Kasumi-1 (cell line): ENCODE results near the gene GNB2.

Experiments
- DNase-seq, 2 experiments: peaks; one replicate each; lab custom pipeline; 2025; lab: John Stamatoyannopoulos, UW

Gene GNB2

DNA sequence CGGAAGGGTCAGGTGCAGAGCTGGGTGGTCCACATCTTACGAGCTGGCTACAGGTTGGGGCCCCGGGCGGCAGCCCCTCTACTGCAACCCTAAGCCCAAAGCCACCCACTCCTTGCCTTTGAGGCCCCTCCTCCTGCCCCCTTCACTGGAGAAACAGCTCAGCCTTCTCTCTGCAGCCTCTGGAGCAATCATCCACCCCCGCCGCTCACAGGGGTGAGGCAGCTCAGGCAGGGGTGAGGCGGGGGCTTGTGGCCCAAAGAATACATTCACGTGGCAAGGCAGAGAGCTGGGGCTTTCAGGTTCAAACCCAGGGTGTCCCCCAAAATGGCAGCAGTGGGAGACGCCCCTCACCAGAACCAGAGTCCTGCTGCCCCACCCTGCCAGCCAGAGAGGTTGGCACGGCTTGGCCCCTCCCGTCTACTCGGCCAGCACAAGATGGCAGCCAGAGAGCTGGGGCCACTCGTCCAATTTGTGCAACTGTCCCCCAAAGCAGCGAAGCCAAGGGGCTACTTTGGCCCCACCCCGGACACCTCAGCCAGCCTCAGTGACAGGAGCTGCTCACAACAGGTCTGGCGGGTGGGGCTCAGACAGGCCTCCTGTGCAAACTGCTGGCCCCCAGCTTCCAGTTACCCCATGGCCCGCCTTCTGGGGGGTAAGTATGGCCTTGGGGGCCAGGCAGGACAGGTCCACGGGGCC lies 7.2 kb downstream of the GNB2 start:
- no peak for DNase-seq

- DNase-seq, result no peak
Measured at GRCh38 chr7:100681491-100682227, 8.1 kb downstream of the GNB2 start.

- DNase-seq, result no peak
Measured at GRCh38 chr7:100682228-100682741, 8.7 kb downstream of the GNB2 start.

DNA sequence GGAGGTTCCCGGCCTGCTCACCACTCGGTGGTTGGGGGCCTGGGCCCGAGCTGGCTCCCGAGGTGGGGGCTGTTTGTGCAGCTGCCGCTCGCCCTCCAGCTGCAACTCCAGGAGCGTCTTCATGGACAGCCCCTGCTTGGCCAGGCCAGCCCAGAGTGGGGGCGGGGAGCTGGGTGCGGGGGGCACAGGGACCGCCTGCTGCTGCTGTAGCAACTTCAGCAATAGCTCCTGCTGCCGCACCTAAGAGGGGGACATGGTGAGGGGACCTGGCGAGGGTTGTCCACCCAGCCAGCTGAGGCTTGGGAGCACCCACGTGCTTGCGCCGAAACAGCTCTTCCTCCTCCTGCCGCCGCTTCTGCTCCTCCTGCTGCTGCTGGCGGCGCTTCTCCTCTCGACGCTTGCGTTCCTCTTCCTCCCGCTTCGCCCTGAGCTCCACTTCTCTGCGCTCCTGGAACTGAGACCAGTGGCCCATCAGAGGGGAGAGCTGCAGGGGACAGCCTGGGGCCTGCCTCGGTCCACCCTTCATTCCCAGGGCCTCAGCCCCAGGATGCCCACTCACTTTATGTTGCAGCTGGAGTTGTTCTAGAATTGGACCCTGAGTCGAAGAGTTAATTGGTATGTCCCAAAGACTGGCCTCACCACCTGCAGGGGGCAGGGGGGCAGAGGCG lies 9.6 kb downstream of the GNB2 start:
- DNase-seq, result no peak

DNA sequence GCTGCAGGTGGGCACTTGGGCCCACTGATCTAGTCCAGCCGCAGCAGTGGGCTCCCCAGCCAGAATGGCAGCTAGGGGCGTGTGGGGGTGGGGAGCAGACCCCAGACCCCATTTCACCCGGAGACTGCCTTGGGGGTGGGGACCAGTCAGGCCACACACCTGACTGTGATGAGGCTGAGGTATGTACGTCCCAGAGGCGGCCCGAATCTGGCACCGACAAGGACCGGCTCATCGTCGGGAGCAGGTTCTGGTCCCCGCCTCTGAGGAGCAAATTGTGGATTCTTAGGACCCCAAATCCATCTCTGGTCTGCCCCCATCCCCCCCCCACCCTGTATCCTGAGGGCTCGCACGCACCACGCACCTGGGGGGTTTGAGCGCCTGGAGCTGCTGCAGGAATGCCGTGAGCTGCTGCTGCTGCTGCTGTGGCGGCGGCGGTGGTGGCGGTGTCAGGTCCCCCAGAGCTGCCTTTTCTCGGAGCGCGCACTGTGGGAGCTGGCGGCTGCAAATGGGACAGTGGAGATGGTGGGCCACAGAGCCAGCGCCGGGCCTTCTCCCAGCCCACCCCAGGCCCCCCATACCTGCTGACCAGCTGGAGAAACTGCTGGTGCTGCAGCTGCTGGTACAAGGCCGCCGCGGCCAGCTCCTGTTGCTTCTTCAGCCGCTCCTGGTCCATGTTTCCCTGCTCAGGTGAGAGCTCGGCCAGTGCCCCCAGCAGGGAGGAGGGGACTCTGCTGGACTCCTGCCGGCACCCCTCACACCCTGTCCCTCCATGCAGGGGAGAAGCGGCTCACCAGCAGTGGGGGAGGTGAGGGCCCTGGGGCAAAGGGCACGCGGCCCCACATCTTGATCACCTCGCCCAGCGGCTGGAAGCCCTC lies 10.4 kb downstream of the GNB2 start:
- DNase-seq, result no peak

DNA sequence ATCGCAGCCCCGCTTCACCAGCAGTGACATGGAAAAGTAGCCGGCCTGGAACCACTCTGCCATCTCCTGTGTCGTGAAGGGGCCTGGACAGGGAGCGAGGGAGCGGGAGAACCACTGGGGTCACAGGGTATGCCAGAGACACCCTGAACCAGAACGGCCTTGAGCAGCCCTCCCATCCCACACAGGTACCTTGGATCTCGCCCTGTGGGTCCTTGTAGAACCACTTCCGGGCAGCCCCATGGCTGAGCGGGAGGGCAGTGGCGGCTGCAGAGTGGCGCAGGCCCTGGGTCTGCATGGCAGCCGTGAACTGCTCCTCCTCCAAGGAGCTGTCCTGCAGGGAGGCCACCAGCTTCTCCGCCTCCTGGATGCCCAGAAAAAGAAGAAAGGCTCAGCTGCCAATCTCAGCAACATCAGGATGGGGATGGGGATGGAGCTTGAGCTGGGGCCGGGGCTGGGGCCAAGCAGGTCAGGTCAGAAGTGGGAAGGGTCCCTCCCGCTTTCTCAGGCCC lies 11.0 kb downstream of the GNB2 start:
- DNase-seq, result no peak

GRCh38 chr7:100685049-100685605 lies 11.6 kb downstream of the GNB2 start:
- DNase-seq, result no peak

DNA sequence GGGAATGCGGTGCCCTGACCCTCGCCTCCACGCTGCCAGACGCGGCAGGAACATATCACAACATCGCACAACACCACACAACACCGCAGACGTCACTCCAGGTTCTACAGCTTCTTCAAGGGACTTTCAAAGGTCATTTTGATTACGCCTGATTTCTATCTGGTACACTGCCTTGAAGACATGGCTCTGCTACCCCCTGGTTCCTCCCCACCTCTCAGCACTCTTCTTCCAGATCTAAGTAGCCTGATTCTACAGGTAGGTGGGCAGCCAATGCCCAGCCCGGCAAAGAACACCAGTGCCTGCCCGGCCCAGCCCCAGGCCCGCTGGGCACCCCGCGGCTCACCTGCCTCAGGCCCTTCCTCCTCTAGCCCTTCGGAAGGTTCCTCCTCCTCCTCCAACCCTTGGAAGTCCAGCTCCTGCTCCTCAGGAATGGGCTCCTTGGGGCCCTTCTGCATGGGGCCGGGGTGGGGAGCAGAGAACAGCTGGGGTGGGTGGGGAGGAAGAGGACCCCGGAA lies 12.1 kb downstream of the GNB2 start:
- no peak for DNase-seq

DNA sequence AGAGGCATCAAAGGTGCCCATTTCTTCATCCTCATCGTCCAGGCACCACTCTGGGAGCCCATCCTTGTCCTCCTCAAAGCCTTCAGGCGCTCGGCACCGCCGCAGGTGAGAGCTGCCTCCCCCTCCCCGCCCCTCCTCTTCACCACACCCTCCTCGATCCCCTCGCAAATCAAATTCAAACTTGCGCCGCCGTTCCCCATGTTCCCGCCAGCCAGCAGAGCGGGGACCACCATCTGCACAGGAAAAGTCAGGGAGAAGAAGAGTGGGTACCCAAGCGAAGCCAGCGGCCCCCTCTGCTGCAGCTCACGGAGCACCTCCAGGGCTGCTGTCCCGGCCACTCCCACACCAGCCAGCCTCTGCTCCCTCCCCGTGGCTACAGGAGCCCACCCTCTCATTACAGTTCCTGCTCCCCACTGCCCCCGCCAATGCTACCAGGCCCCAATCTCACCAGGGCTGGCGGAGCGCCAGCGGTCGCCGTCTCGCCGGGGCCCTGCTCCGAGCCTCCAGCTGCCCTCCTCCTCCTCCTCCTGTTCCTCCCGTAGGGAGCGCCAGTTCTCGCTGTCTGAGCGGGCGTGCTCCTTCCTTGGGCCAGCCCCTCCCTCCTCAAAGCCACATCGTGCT lies 12.8 kb downstream of the GNB2 start:
- no peak for DNase-seq

- DNase-seq, result no peak
Measured at GRCh38 chr7:100686822-100687211, 13.3 kb downstream of the GNB2 start.

DNA sequence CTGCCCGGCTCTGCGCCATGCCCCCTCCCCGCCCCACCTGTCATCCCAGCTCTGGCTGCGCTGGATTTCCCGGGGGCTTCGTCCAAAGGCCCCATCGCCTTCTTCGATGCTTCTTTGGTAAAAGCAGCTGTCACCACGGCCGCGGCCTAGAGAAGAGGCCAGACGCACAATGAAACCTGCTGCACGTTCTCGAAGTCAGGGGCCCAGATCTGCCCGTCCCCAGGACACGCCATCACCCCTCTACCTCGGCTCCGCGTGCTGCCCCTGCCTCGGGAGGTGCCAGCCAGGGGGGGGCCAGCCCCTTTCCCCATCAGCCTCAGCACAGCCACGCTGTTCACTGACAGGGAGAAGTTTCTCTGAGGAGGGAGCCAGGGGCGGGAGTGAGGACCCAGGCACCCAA lies 13.7 kb downstream of the GNB2 start:
- no peak for DNase-seq

DNA sequence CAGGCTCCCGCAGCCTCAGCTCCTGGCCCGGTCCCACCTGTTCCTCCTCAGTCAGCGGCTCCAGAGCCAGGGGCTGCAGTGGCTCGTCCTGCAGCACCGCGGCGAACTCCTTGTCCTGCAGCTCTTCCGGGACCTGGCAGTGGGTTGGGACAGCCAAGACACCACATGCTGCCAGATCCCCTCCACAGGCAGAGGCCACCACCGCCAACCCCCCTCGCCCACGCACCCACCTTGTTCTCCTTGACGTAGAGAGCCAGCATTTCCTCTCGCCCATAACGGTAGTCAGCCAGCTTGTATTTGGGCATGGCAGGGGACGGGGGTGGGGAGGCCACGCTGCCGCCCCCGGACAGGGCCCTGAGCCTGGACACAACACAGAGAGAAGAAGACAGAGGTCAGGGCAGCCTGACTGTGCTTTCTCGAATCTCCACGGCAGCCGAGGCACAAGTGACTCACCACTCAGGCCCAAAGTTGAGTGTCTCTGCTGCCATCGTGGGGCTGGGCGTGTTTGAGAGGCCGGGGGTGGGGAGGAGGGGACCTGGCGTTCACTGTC lies 14.3 kb downstream of the GNB2 start:
- no peak for DNase-seq

GRCh38 chr7:100688326-100688860 lies 14.9 kb downstream of the GNB2 start:
- no peak for DNase-seq

DNA sequence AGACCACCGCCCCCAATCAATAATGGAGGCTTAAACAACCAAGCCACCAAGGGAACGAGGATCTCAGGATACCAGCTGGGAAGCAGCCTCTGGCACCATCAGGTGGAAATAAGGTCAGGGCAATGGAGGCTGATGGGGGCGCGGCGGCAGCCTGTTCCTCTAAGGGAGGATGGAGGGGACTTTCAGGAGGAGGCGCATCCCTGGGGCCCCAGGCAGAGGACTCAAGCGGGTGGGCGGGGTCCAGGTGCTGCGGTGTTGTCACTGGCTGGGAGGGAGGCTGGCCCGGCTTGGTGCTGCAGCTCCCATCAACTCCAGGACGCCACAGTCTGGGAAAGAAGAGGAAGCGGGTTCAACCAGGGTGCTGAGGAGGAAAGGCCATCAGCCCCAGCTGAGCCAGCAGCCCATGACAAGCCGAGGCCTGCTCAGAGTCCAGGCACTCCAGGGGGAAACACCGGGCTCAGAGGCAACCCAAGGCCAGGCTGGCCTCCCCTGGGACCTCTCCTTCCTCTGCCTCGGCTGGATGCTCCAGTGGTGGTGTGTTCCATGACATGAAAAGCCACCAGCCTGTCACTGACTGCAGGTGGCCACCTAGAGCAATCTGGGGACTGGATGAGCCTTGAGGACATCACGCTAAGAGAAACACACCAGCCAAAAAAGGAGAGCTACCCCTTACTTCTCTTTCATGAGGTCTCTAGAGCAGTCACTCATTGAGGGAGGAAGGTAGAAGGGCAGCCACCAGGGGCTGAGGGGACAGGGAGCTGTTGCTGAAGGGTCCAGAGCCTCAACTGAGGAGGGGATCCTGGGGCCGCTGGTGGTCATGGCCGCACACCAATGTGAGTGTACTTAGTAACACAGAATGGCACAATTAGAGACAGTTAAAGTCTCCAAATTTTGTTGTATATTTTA lies 15.9 kb downstream of the GNB2 start:
- no peak for DNase-seq

- DNase-seq, result peak; percentile 72 to 82
Measured at GRCh38 chr7:100691676-100692577, 18.4 kb downstream of the GNB2 start.

DNA sequence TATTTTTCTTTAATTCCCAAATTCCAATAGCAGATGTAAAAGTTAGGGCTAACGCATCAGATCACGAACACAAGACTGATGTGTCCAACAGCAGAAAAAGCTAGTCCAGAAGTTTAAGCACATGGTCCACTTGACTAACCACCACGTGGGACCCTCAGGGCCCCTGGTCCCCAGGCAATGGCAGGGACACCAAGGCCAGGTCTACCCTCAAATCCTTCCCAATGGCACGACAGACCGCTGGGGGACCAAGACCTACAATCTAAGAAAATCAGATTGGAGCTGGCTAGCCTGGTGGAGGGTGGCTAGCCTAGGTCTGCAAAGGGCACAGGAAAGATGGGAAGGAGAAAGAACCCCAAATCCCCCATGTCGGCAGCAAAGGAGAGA lies 19.0 kb downstream of the GNB2 start:
- DNase-seq, result no peak

GRCh38 chr7:100693312-100694097 lies 20.0 kb downstream of the GNB2 start:
- no peak for DNase-seq
